Measurements from ENCODE around the gene IRF2BP2. TPM values are rescaled to one million over a fixed set of nuclear protein-coding genes. Genes with fewer than 3 reads are reported as not detected.

The IRF2BP2 gene
- total RNA-seq, 1 experiment from 2014 or later, result 122 TPM

GRCh38 chr1:234582186-234582585, 27.8 kb downstream of the IRF2BP2 start:
- TF ChIP-seq EZH2 (IDR thresholded peaks at IDR 0.05; ENCODE audit: low read depth), result no peak
- no peak for TF ChIP-seq CTCF (conservative IDR thresholded peaks at IDR 0.05)
- no peaks in the 10 kb centered on the region for H3K4me1 ChIP-seq (replicated peaks; ENCODE audit: insufficient read depth)
- H3F3A ChIP-seq (ENCODE audit: insufficient read depth, low read depth), result no peaks in the 10 kb centered on the region
- H2AFZ ChIP-seq, result no peak overlapping the region
- no peaks in the 10 kb centered on the region for H3K36me3 ChIP-seq (ENCODE audit: low read depth)
- BruUV-seq (replicated peaks), result no TSS peak
- no peaks in the 10 kb centered on the region for H3K9me2 ChIP-seq (ENCODE audit: insufficient read depth)
- H4K20me1 ChIP-seq (ENCODE audit: insufficient read depth), result no peaks in the 10 kb centered on the region
- H3K79me2 ChIP-seq (ENCODE audit: low read depth), result no peaks in the 10 kb centered on the region
- no peak for DNase-seq
- H3K27ac ChIP-seq, result no peak overlapping the region
- no peaks in the 10 kb centered on the region for H3K27me3 ChIP-seq (ENCODE audit: insufficient read depth, low read depth)
- H3K4me2 ChIP-seq, result no peak overlapping the region
- H3K9me3 ChIP-seq (ENCODE audit: insufficient read depth, low read depth), result no peaks in the 10 kb centered on the region
- CTCF ChIA-PET, result no interaction called here
- H3K4me3 ChIP-seq, result no peak overlapping the region
- intact Hi-C loops (cut with micrococcal nuclease; ENCODE audit: unreplicated experiment), result no loop called here
- POLR2A ChIA-PET (ENCODE audit: unreplicated experiment), result no interaction called here

GRCh38 chr1:234581063-234581714, 28.8 kb downstream of the IRF2BP2 start:
- Histone ChIP-seq H3K36me3 (ENCODE audit: low read depth) (no peaks in the 10 kb centered on the region), H3K4me2 (no peak overlapping the region), H3K9me2 (ENCODE audit: insufficient read depth) (no peaks in the 10 kb centered on the region), H3K4me1 (replicated peaks; ENCODE audit: insufficient read depth) (no peaks in the 10 kb centered on the region), H2AFZ (no peak overlapping the region), H3K79me2 (ENCODE audit: low read depth) (no peaks in the 10 kb centered on the region), H3K9me3 (ENCODE audit: insufficient read depth, low read depth) (no peaks in the 10 kb centered on the region), H4K20me1 (ENCODE audit: insufficient read depth) (no peaks in the 10 kb centered on the region), H3K4me3 (no peak overlapping the region), H3K27me3 (ENCODE audit: insufficient read depth, low read depth) (no peaks in the 10 kb centered on the region), H3K27ac (no peak overlapping the region), H3F3A (ENCODE audit: insufficient read depth, low read depth) (no peaks in the 10 kb centered on the region)
- TF ChIP-seq EZH2 (IDR thresholded peaks at IDR 0.05; ENCODE audit: low read depth) (no peak), CTCF (conservative IDR thresholded peaks at IDR 0.05) (no peak)
- DNase-seq, result no peak
- CTCF ChIA-PET, result no interaction called here
- POLR2A ChIA-PET (ENCODE audit: unreplicated experiment), result no interaction called here
- no TSS peak for BruUV-seq (replicated peaks)
- intact Hi-C loops (cut with micrococcal nuclease; ENCODE audit: unreplicated experiment), result no loop called here

GRCh38 chr1:234579967-234580366, 30.0 kb downstream of the IRF2BP2 start:
- BruUV-seq (replicated peaks), result no TSS peak
- Histone ChIP-seq H3K4me2 (no peak overlapping the region), H2AFZ (no peak overlapping the region), H3K27ac (no peak overlapping the region), H3K9me2 (ENCODE audit: insufficient read depth) (no peaks in the 10 kb centered on the region), H3F3A (ENCODE audit: insufficient read depth, low read depth) (no peaks in the 10 kb centered on the region), H3K4me3 (no peak overlapping the region), H3K36me3 (ENCODE audit: low read depth) (no peaks in the 10 kb centered on the region), H3K79me2 (ENCODE audit: low read depth) (no peaks in the 10 kb centered on the region), H4K20me1 (ENCODE audit: insufficient read depth) (no peaks in the 10 kb centered on the region), H3K4me1 (replicated peaks; ENCODE audit: insufficient read depth) (no peaks in the 10 kb centered on the region), H3K9me3 (ENCODE audit: insufficient read depth, low read depth) (no peaks in the 10 kb centered on the region), H3K27me3 (ENCODE audit: insufficient read depth, low read depth) (no peaks in the 10 kb centered on the region)
- TF ChIP-seq EZH2 (IDR thresholded peaks at IDR 0.05; ENCODE audit: low read depth) (no peak), CTCF (conservative IDR thresholded peaks at IDR 0.05) (peak; percentile 56)
- intact Hi-C loops (cut with micrococcal nuclease; ENCODE audit: unreplicated experiment), result no loop called here
- ChIA-PET POLR2A (ENCODE audit: unreplicated experiment) (no interaction called here), CTCF (no interaction called here)
- DNase-seq, result no peak

Measured in PC-9 (cell line).